GM18909 (cell line): ENCODE results near the gene GGNBP2.
A peak's percentile ranks its signal among the peaks of the same experiment; 100 is the strongest.

ENCODE experiments used
- ATAC-seq: cut with Tn5 transposase; IDR thresholded peaks from one replicate; pipeline ENCODE4 v1.9.1; 2021; ENCODE audit warnings: mild to moderate bottlenecking; ENCODE audit not compliant: unreplicated experiment, poor library complexity

GGNBP2 gene

GRCh38 chr17:36550491-36551417 is 6.0 kb downstream of the GGNBP2 start:
- no peak for ATAC-seq

- ATAC-seq: no peak
Measured at GRCh38 chr17:36553459-36553858, 8.7 kb downstream of the GGNBP2 start.

- ATAC-seq: no peak
Measured at GRCh38 chr17:36566081-36566480, 21.4 kb downstream of the GGNBP2 start.

DNA sequence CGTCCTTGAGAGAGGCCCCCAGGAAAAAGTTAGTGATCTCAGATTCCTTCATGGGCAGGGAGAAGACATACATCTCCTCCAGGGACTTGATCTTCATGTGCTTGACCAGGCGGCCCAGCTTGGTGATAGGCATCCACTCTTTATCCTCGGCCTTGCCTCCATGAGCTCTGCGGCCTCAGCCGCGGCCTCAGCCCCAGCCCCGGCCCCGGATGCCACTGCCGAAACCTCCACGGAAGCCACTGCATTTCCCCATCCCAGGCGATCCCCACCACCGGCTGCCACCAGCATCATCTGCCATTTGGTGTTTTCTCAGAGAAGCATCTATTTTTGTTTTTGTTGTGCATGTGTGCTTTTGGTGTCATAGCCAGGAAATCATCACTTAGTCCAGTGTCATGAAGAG is 30.3 kb downstream of the GGNBP2 start:
- ATAC-seq: no peak

DNA sequence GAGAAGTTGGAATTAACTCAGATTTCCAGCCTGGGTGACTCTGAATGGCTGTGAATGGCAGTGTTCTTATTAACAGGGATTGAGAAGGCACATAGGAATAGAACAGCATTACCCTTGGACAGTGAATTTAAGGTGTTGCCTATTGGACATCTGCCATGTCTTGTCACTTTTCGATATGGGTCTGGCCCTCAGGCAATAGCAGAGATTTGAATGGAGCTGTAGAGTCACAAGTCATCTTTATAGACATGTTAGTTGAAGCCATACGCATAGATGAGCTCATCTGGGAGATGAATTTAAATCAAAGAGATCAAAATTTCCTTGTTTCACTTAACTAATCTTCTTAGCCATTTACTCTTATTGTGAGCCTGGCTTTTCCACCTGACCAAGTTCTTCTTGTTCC is 32.1 kb downstream of the GGNBP2 start:
- no peak for ATAC-seq

GRCh38 chr17:36578671-36579070 is 34.0 kb downstream of the GGNBP2 start:
- ATAC-seq: no peak

DNA sequence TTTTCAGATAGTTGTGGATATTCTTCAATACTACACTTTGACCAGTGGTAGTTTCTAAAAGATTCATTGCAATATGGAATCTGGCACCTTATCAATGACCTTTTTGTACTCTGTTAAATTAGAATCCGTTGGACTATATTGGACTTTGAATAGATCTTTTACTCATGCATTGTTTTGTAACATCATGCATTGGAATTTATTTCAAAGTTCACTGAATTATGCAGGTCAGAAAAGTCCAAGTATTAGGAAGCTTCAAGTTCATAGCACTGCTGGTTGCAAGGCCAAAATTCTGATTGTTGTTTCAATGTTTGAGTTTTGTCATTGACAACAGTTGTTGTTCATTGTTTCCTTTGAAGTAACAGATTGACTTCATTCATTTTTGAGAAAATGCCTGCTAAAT is 39.1 kb downstream of the GGNBP2 start:
- no peak for ATAC-seq

- ATAC-seq: no peak
Measured at GRCh38 chr17:36586138-36586537, 41.4 kb downstream of the GGNBP2 start.

DNA sequence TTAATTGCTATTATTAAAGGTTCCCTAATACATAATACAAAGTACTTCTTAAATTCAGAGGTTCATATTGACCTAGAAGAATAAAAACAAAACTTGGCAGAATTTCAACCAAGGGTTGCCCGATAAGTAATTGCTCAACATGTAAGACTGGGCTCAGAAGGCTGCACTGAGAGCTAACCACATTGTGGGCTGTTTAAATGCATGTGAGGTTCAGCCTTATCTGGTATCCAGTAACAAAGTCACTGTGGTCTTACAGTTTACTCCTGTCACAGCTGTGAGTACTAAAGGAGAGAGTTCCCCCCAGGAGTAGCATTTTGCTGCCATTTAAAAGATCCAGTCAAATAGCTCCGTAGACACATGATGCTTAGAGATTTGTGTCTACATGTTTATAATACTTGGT is 45.4 kb downstream of the GGNBP2 start:
- ATAC-seq: no peak

- ATAC-seq: peak; percentile 82
Measured at GRCh38 chr17:36591434-36592315, 47.0 kb downstream of the GGNBP2 start, which contains the start of gene DHRS11. Gene DHRS11, plus strand, starts transcription at chr17:36591879. Its CDS starts 131 bp downstream, at chr17:36592010.

- peak; percentile 13 for ATAC-seq
Measured at GRCh38 chr17:36592316-36592715, 47.6 kb downstream of the GGNBP2 start.

DNA sequence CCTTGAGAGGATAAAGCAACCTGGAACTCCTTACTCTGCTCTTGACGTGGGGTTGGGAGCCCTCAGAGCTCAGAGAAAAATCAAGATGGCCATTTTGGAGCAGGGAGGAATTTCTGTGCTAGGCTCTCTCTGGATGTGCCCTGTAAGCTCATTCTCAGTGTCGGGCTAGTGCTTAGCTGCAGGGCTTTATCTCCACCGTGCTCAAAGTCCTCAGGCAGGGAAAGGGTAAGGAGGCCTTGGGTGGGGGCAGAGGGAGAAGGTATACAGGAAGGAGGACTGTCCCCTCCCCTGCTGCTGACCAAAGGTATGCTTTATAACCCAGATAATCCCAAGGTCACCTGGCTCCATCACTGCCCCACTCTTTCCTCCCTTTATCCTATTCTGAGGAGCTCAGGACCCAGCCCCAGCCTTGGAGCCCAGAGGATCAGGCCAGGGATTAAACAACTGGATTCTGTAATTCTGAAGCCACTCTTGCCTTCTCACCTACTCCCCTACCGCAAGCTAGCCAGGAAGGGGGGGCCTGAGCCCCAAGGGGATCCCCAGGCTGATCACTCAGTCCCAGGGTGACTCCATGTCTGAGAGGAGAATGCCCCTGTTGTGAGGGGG is 48.1 kb downstream of the GGNBP2 start:
- no peak for ATAC-seq

DNA sequence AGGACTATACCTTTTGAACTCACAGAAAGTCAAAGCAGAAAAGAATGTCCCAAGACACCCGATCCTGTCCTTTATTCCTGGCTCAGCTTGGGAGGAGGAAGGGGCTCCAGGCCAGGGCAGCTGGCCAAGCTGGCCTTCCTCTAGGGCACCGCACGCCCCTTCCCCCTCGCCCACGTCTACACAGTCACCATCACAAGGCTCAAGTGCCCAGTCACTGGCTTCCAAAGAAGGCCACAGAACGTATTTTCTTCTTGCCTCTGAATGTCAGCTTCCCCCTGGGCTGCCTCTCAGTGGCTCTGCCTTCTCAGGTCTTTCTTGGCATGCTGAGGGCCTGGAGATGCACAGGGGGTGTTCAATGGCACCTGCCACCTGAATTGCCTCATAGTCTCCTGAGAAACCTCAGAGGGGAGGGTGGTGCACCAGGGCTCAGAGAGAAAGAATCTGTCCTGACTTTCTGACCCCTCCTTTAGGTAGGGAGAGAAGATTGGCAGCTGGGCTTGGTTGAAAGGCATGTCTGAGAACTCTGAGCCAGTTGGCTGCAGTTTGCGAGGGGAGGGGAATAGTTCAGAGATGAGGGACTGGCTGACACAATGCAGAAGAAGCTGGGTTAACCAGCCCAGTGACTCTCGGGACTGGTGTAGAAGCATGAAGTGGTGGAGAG is 49.1 kb downstream of the GGNBP2 start:
- ATAC-seq: no peak

DNA sequence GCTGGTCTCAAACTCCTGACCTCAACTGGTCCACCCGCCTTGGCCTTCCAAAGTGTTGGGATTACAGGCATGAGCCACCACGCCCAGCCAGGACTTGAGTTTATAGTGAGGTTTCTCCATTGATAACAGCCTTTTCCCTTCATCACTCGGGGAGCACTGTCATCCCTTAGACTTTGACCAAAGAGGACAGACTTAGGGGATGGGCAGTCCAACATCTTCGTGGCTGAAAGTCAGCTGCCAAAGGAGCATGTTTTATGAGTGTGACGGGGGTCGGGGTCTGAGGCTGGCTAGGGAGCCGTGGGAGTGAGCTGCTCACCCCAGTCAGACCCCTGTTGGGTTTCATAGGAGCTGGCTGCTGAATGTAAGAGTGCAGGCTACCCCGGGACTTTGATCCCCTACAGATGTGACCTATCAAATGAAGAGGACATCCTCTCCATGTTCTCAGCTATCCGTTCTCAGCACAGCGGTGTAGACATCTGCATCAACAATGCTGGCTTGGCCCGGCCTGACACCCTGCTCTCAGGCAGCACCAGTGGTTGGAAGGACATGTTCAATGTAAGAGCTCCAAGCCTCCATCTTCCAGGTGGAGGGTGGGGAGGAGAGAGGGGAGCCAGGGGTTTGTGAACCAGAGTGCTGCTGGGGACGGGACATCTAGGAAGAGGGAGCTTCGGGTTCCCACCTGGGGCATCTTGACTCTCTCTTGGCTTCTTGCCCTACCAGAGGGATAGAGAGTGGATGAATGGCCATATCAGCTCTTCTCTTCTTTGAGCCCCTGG is 50.1 kb downstream of the GGNBP2 start:
- ATAC-seq: no peak

GRCh38 chr17:36597226-36597625 is 52.5 kb downstream of the GGNBP2 start:
- no peak for ATAC-seq

GRCh38 chr17:36597866-36598777 is 53.4 kb downstream of the GGNBP2 start:
- no peak for ATAC-seq

- no peak for ATAC-seq
Measured at GRCh38 chr17:36598951-36599401, 54.3 kb downstream of the GGNBP2 start.

GRCh38 chr17:36599546-36600250 is 55.0 kb downstream of the GGNBP2 start:
- ATAC-seq: no peak
